Gastrocnemius medialis (tissue), 4 donors: ENCODE results near the gene TYW5.

Source experiments
- CTCF ChIP-seq, 5 experiments: fragments of 450-650 bp in 3 of 5; fragments of 200-600 bp in 2 of 5; sonication (generic) in 2 of 5; IDR thresholded peaks in 4 of 5; conservative IDR thresholded peaks in 1 of 5; 1 replicate in 4 of 5; 2 replicates in 1 of 5; pipeline ENCODE4 v1.5.1; 2016 to 2019; ENCODE audit warnings: antibody characterized with exemption in 5 of 5, mild to moderate bottlenecking in 3 of 5, moderate library complexity in 3 of 5
- POLR2A ChIP-seq, 2 donors: fragments of 450-650 bp; IDR thresholded peaks; one replicate each; pipeline ENCODE4 v1.6.1; 2017; ENCODE audit warnings: antibody characterized with exemption in 2 of 2, mild to moderate bottlenecking in 2 of 2, moderate library complexity in 2 of 2

- TF ChIP-seq CTCF (IDR thresholded peaks at IDR 0.05 in 4 of 5, conservative IDR thresholded peaks at IDR 0.05 in 1 of 5) (no peak), POLR2A (IDR thresholded peaks at IDR 0.05) (no peak)
Measured at GRCh38 chr2:199943373-199943772, 11.9 kb downstream of the TYW5 start.
